Frontal cortex (tissue), 4 donors: ENCODE data around the gene ABCA10. TPM values are rescaled to one million over a fixed set of nuclear protein-coding genes. Genes with fewer than 3 reads are reported as not detected.

Experiments used
- DNase-seq, 2 donors: peaks; one replicate each; pipeline ENCODE4 v3.0.0; 2012; ENCODE audit warnings: low spot score in 2 of 2
- FAIRE-seq: peaks from 2 replicates; lab custom pipeline; 2012; peaks lifted over from hg19 to GRCh38; lab: Jason Lieb, UNC
- small RNA-seq: library from RNA; depleted of rRNA; stranded (forward); fragments of <200 nt; gene quantifications from one replicate; pipeline ENCODE3, GENCODE V24; 2014
- total RNA-seq: library from RNA; depleted of rRNA; stranded (reverse); fragments of >200 nt; gene quantifications from one replicate; pipeline ENCODE4 v1.2.3, GENCODE V29; 2014
- donor health status: control.
- donor health status: control.
- donor health status: control.

ABCA10 gene
- total RNA-seq, 1 donor from 2014 or later, result 4.1 TPM

- DNase-seq (no peak), FAIRE-seq (peak; percentile 19)
Measured at GRCh38 chr17:69105907-69106730, 122.5 kb downstream of the ABCA10 start.

GRCh38 chr17:69103557-69104233 is 124.9 kb downstream of the ABCA10 start:
- FAIRE-seq (no peak), DNase-seq (no peak)

- DNase-seq (no peak), FAIRE-seq (no peak)
Measured at GRCh38 chr17:69098625-69099024, 130.0 kb downstream of the ABCA10 start.

Small RNAs within 50 kb of the gene (small RNA-seq; reads per million reads assigned to genes)
- not detected for gene MIR4524B

Other genes starting within 250 kb of the ABCA10 start
- 5.7 TPM for gene ABCA9, start 167.9 kb downstream of the ABCA10 start, total RNA-seq
- 3.7 TPM for gene ABCA6, start 86.9 kb downstream of the ABCA10 start, total RNA-seq
- gene ABCA5, start 98.3 kb upstream of the ABCA10 start, total RNA-seq, result 49.3 TPM
- gene MAP2K6, start 185.9 kb upstream of the ABCA10 start, total RNA-seq, result 30.6 TPM